ENCODE data around the gene AMBN.

Gene AMBN

DNA sequence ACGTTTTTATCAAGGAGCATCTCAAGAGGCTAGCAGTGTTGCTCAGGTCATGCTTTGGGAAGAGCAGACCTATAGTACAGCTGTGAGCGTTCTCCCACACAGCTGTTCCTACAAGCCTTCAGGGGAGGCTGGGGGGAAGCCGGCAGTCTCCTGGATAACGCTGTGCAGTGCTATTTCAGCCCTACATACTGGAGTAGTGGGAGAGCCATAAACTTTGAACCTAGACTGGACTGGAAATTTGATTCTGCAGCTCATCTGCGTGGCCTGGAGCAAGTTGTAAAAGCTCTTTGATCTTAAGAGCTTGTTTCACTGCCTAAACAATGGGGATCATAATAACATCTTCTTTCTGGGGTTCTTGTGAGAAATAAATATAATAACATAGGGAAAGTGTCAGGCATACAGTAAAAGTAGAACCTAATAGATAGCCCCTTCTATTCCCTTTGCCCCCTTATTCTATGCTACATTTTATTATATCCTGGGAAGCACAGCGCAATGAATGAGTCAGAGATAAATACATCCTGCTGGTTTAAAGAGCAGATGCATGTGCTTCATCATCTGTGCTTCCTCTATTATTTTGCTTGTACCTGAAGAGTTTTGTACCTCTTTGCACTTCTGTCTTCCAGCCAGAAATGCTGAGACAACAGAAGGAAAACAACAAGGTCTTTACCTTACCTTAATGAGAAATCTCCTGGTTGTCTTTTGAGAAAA is 14.7 kb upstream of the AMBN start:
- no peaks in the 10 kb centered on the region for H3K4me1 ChIP-seq
- no peaks in the 10 kb centered on the region for H3K9me3 ChIP-seq
- no peak overlapping the region for H3K9ac ChIP-seq
- no peaks in the 10 kb centered on the region for H3K27me3 ChIP-seq
- H3K27ac ChIP-seq: no peak overlapping the region
- no peak for TF ChIP-seq Cebpa-rat (IDR thresholded peaks at IDR 0.05)
- H4K20me1 ChIP-seq: no peaks in the 10 kb centered on the region
- no peak overlapping the region for H3K4me3 ChIP-seq
- H3K4me2 ChIP-seq: no peak overlapping the region
- no peaks in the 10 kb centered on the region for H3K36me3 ChIP-seq

DNA sequence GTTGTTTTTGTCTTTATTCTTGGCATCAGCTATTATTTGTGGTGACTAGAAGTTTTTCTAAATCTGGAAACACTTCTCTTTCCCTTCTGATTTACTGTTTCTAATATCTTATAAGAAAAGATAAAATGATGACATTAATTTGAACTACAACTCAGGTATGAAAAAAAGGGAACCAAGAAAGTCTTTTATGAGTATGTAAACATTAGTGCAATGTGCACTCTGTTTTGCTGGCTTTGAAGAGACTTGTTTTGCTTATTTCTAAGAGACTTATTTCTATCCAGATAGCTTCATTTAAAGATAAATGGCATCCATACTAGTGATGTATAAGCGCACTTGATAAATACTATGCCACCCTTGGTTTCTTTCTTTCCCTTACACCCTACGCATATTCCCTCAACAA is 10.1 kb upstream of the AMBN start:
- Histone ChIP-seq H3K4me2 (no peak overlapping the region), H3K27me3 (no peaks in the 10 kb centered on the region), H3K4me3 (no peak overlapping the region), H3K36me3 (no peaks in the 10 kb centered on the region), H3K4me1 (no peaks in the 10 kb centered on the region), H4K20me1 (no peaks in the 10 kb centered on the region), H3K9ac (no peak overlapping the region), H3K9me3 (no peaks in the 10 kb centered on the region), H3K27ac (no peak overlapping the region)
- no peak for TF ChIP-seq Cebpa-rat (IDR thresholded peaks at IDR 0.05)

DNA sequence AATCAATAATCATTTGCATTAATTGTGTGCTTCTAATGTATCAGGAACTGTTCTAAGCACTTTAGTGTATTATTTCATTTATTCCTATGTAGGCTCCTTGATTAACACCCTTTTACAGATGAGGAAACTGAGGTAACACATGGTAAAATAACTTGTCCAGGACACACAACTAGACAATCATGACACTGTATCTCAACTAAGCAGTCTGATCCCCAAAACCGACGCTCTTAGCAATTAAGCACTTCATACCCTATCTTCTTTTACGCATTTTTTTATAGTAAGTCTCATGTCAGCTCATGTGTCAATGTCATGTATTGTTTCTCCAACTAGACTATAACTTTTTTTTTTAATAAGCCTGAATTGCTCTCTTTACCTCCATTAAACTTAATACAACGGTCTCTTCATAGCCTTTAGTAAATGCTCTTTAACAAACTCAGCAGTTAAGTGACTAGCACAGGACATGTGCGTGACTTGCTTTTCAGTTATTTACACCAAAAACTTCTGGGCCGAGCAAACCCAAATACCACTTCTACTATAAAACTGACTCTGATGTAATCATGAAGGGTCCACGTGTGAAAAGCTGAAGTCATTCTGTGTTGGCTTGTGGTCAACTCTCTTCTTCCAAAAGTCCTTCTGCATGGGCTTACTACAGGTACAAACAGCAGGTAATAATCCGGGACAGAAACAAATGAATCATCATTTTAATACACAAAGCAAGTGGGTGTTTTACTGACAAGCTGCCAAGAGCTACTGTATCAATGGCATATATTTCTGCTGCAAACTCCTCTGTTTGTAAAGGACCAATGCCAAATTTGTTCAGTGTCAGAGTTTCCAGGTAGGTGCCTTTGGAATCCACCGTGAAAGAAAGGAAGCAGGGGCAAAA is 7.9 kb upstream of the AMBN start:
- H3K4me1 ChIP-seq: no peaks in the 10 kb centered on the region
- no peak overlapping the region for H3K27ac ChIP-seq
- no peak overlapping the region for H3K4me2 ChIP-seq
- H4K20me1 ChIP-seq: no peaks in the 10 kb centered on the region
- H3K27me3 ChIP-seq: no peaks in the 10 kb centered on the region
- no peak for TF ChIP-seq Cebpa-rat (IDR thresholded peaks at IDR 0.05)
- H3K9ac ChIP-seq: no peak overlapping the region
- H3K36me3 ChIP-seq: no peaks in the 10 kb centered on the region
- H3K4me3 ChIP-seq: no peak overlapping the region
- no peaks in the 10 kb centered on the region for H3K9me3 ChIP-seq

DNA sequence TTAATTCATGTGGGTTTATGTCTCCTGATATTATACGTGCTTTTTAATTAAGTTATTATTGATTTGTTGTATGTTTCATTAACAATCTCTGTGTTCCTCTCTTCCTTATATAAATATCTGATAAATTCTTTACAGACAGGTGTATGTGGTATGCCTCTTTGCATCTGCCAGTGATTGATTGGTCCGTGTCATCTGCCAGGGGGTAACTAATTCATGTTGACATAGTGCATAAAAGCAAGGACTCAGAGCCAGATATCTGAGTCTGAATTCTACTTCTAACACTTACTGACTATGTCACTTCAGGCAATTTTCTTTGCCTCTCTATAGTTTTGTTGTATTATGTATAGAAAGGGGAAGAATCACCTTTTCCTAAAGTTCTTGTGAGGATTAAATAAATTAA is 5.2 kb upstream of the AMBN start:
- H3K4me2 ChIP-seq: no peak overlapping the region
- H3K4me1 ChIP-seq: no peaks in the 10 kb centered on the region
- H3K36me3 ChIP-seq: no peaks in the 10 kb centered on the region
- H3K27ac ChIP-seq: no peak overlapping the region
- no peak overlapping the region for H3K9ac ChIP-seq
- H3K27me3 ChIP-seq: no peaks in the 10 kb centered on the region
- TF ChIP-seq Cebpa-rat (IDR thresholded peaks at IDR 0.05): no peak
- no peaks in the 10 kb centered on the region for H3K9me3 ChIP-seq
- H4K20me1 ChIP-seq: no peaks in the 10 kb centered on the region
- H3K4me3 ChIP-seq: no peak overlapping the region

DNA sequence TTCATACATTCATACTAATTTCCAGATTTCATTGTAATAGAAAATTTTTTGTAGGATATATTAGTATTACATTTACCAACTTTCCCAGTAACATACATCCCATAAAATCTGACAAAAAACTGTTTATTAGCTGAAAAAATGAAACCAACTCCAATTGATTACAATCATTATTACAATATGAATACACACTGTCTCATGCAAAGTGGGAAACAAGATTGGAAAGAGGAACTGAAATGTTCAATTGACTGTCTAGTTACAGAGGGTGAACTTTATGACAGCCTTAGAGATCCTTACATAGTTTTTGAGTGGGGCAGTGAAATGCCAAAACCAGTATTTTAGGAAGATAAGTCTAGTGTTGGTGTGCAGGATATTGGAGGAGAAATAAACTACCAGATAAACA is 2.3 kb upstream of the AMBN start:
- Histone ChIP-seq H3K27me3 (no peaks in the 10 kb centered on the region), H3K36me3 (no peaks in the 10 kb centered on the region), H3K27ac (no peak overlapping the region), H4K20me1 (no peaks in the 10 kb centered on the region), H3K9me3 (no peaks in the 10 kb centered on the region), H3K4me1 (no peaks in the 10 kb centered on the region), H3K4me3 (no peak overlapping the region), H3K9ac (no peak overlapping the region), H3K4me2 (no peak overlapping the region)
- TF ChIP-seq Cebpa-rat (IDR thresholded peaks at IDR 0.05): no peak

DNA sequence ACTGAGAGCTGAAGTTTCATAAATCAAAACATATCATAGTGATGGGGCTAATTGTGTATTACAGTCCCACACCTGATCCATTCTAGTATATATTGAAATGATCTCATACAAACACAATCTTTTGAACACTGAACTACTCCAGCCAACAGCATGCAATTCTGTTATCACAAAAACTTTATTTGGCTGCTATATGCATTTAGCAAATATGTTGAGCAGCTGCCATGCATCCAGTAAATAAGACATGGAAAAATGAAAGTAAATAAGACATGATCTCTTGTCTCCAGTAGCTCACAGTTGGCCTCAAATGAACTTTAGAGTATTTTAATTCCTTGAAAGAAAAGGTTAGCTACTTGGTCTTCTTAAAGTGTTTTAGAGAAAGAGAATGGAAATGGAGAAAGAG is 2.1 kb downstream of the AMBN start:
- Histone ChIP-seq H4K20me1 (no peaks in the 10 kb centered on the region), H3K27me3 (no peaks in the 10 kb centered on the region), H3K9me3 (no peaks in the 10 kb centered on the region), H3K9ac (no peak overlapping the region), H3K27ac (no peak overlapping the region), H3K36me3 (no peaks in the 10 kb centered on the region), H3K4me1 (no peaks in the 10 kb centered on the region), H3K4me3 (no peak overlapping the region), H3K4me2 (no peak overlapping the region)
- TF ChIP-seq Cebpa-rat (IDR thresholded peaks at IDR 0.05): no peak

DNA sequence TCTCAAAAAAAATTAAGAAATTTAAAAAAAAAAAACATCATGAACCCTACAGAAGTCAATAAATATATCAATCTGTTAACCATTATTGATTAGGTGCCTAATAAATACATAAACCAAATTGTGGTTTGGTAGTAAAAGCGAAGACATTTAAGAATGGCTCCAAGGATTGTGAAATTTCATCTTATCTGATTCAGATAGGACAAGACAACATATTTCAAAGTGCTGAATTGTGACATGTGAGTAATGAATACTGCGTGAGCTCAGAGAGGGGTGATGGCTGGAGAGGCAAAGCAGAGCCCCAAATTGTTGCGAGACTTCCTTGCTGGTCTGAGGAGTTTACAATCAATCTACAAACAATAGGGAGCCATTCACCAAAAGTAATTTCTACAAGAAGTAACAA is 8.2 kb downstream of the AMBN start:
- Histone ChIP-seq H3K4me3 (no peak overlapping the region), H3K4me2 (no peak overlapping the region), H3K9me3 (no peaks in the 10 kb centered on the region), H3K4me1 (no peaks in the 10 kb centered on the region; the same call in 1 of the 2 replicates), H4K20me1 (no peaks in the 10 kb centered on the region), H3K36me3 (no peaks in the 10 kb centered on the region), H3K27ac (no peak overlapping the region), H3K27me3 (no peaks in the 10 kb centered on the region), H3K9ac (no peak overlapping the region)
- TF ChIP-seq Cebpa-rat (IDR thresholded peaks at IDR 0.05): no peak

DNA sequence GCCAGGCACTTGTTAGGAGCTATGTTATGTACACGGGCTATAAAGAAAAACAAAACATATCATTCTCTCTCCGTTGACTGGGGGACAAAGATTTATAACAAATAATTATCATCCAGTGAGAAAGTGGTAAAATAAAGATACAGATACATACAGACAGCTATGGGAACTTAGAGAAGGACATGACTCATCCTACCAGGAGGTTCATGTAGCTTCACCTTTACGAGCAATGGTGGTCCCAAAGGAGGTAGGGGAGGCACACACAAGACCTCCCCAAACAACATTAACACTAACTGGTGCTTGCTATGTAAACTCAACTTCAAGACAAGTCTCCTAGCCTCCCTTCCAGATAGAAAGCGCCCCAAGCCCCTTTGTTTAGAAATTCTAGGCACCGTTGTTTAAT is 8.9 kb downstream of the AMBN start:
- H3K27ac ChIP-seq: no peak overlapping the region
- no peaks in the 10 kb centered on the region for H3K36me3 ChIP-seq
- no peak overlapping the region for H3K9ac ChIP-seq
- no peak for TF ChIP-seq Cebpa-rat (IDR thresholded peaks at IDR 0.05)
- no peak overlapping the region for H3K4me3 ChIP-seq
- H4K20me1 ChIP-seq: no peaks in the 10 kb centered on the region
- H3K27me3 ChIP-seq: no peaks in the 10 kb centered on the region
- no peaks in the 10 kb centered on the region; the same call in 1 of the 2 replicates for H3K4me1 ChIP-seq
- H3K4me2 ChIP-seq: no peak overlapping the region
- no peaks in the 10 kb centered on the region for H3K9me3 ChIP-seq

DNA sequence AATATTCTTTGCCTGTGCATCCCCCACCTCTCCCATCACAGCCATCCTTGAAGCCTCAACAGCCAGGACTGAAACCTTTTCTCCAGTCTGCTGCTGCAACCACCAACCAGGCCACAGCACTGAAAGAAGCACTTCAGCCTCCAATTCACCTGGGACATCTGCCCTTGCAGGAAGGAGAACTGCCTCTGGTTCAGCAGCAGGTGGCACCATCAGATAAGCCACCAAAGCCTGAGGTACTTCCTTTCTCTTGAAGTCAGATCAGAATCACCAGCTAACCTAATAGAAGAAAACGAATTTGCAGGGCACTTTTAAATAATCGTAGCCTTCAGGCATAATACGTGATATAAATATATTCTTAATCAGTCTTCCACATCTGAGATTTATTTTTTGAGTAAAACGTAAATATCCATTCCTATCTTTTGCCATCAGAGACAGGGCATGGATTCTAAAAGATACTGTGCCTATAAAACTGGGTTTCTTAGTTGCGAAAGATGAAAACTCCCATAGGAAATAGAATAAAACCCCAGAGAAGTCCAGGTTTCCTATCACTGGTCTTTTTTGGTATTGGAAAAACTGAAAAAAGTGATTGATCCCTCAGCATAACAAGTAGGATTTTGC is 9.5 kb downstream of the AMBN start:
- no peaks in the 10 kb centered on the region for H3K9me3 ChIP-seq
- H3K4me2 ChIP-seq: no peak overlapping the region
- no peaks in the 10 kb centered on the region for H4K20me1 ChIP-seq
- TF ChIP-seq Cebpa-rat (IDR thresholded peaks at IDR 0.05): no peak
- no peaks in the 10 kb centered on the region for H3K36me3 ChIP-seq
- no peak overlapping the region for H3K27ac ChIP-seq
- H3K9ac ChIP-seq: no peak overlapping the region
- no peak overlapping the region for H3K4me3 ChIP-seq
- H3K4me1 ChIP-seq: no peaks in the 10 kb centered on the region; the same call in 1 of the 2 replicates
- no peaks in the 10 kb centered on the region for H3K27me3 ChIP-seq

DNA sequence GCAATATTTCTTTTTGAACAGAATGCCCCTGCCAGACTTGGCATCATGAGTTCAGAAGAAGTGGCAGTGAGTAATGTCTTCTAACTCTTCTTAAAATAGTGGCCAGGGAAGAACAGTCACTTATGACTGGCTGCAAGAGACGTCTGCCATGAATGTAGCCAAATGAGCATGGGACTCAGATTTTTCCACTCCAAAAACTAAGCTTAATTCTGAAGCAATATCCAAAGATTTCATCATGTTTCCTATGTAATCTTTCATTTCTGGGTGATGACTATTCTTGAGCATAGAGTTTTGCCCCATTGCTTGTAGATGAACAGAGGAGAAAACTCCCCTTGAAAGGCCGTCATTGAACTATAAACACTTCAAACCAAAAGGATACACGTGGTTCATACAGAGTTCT is 11.8 kb downstream of the AMBN start:
- Histone ChIP-seq H3K9me3 (no peaks in the 10 kb centered on the region), H3K9ac (no peak overlapping the region), H3K27ac (no peak overlapping the region), H3K4me1 (no peaks in the 10 kb centered on the region; the same call in 1 of the 2 replicates), H3K4me3 (no peak overlapping the region), H3K27me3 (no peaks in the 10 kb centered on the region), H3K4me2 (no peak overlapping the region), H3K36me3 (no peaks in the 10 kb centered on the region), H4K20me1 (no peaks in the 10 kb centered on the region)
- no peak for TF ChIP-seq Cebpa-rat (IDR thresholded peaks at IDR 0.05)
